DND-41 (cell line): ENCODE results near the gene FIGNL2.

Source experiments
- ATAC-seq: fragments of 200-7000 bp; cut with Tn5 transposase; 3 replicates; pipeline ENCODE4 v1.9.1; 2021; ENCODE audit warnings: low read depth; ENCODE audit not compliant: insufficient read depth
- DNase-seq: peaks from one replicate; pipeline ENCODE4 v3.0.0-alpha.2; 2020
- H2AFZ ChIP-seq: 2 replicates; pipeline ENCODE4 v1.6.0; 2012; ENCODE audit warnings: low read depth, low read length
- H3K27ac ChIP-seq: 2 replicates; pipeline ENCODE4 v1.5.1; 2012; ENCODE audit warnings: low read length, inconsistent platforms
- H3K27me3 ChIP-seq: fragments of 200-600 bp; sonication (generic); 2 replicates; pipeline ENCODE4 v1.6.0; 2012; ENCODE audit warnings: low read length, mild to moderate bottlenecking, inconsistent platforms; ENCODE audit not compliant: insufficient read depth, poor library complexity
- H3K36me3 ChIP-seq: 2 replicates; pipeline ENCODE4 v1.5.1; 2012; ENCODE audit warnings: low read length, inconsistent platforms; ENCODE audit not compliant: insufficient read depth
- H3K4me1 ChIP-seq: 2 replicates; pipeline ENCODE4 v1.5.1; 2012; ENCODE audit warnings: mild to moderate bottlenecking, low read length; ENCODE audit not compliant: insufficient read depth
- H3K4me2 ChIP-seq: 2 replicates; pipeline ENCODE4 v1.6.0; 2012; ENCODE audit warnings: mild to moderate bottlenecking, moderate library complexity, low read length, inconsistent platforms; ENCODE audit not compliant: insufficient read depth
- H3K4me3 ChIP-seq, 2 experiments: fragments of 200-600 bp in 1 of 2; shearing (Covaris generic) in 1 of 2; 2 replicates each; pipeline ENCODE4 v1.5.1; 2012 to 2016; ENCODE audit warnings: inconsistent platforms in 2 of 2, low read length in 2 of 2, mild to moderate bottlenecking in 2 of 2, low read depth in 1 of 2, moderate library complexity in 1 of 2
- H3K79me2 ChIP-seq: 2 replicates; pipeline ENCODE4 v1.6.0; 2012; ENCODE audit warnings: low read length, inconsistent platforms; ENCODE audit not compliant: insufficient read depth
- H3K9ac ChIP-seq: 2 replicates; pipeline ENCODE4 v1.6.0; 2012; ENCODE audit warnings: low read depth, mild to moderate bottlenecking, inconsistent platforms, low read length, moderate library complexity
- H3K9me3 ChIP-seq: 2 replicates; pipeline ENCODE4 v1.5.1; 2012; ENCODE audit warnings: low read length, moderate library complexity, mild to moderate bottlenecking, inconsistent platforms; ENCODE audit not compliant: insufficient read depth, severe bottlenecking
- H4K20me1 ChIP-seq: 2 replicates; pipeline ENCODE4 v1.6.0; 2012; ENCODE audit warnings: low read length; ENCODE audit not compliant: insufficient read depth
- CTCF ChIP-seq: IDR thresholded peaks from 2 replicates; pipeline ENCODE4 v1.5.1; 2012; ENCODE audit warnings: borderline replicate concordance, low read length, moderate library complexity, mild to moderate bottlenecking; ENCODE audit not compliant: poor library complexity, severe bottlenecking; ENCODE audit errors: extremely low read depth
- EZH2 ChIP-seq: IDR thresholded peaks from 3 replicates; pipeline ENCODE4 v1.6.1; 2012; ENCODE audit warnings: borderline replicate concordance, low read depth, mild to moderate bottlenecking, moderate library complexity, low read length, inconsistent platforms; ENCODE audit not compliant: severe bottlenecking

Gene FIGNL2

GRCh38 chr12:51852404-51853137 is 4.1 kb upstream of the FIGNL2 start:
- H3K36me3 ChIP-seq, result no peaks in the 10 kb centered on the region
- no peaks in the 10 kb centered on the region for H3K79me2 ChIP-seq
- no peak overlapping the region for H2AFZ ChIP-seq
- H3K27me3 ChIP-seq, result peaks cover 4% of the 10 kb centered on the region
- H3K4me2 ChIP-seq, result no peak overlapping the region
- H3K4me1 ChIP-seq, result no peaks in the 10 kb centered on the region
- no peaks in the 10 kb centered on the region for H4K20me1 ChIP-seq
- no peak overlapping the region for H3K9ac ChIP-seq
- ATAC-seq (no peak), DNase-seq (no peak)
- H3K4me3 ChIP-seq, result no peak overlapping the region
- H3K27ac ChIP-seq, result no peak overlapping the region
- TF ChIP-seq CTCF (no peak), EZH2 (no peak)
- H3K9me3 ChIP-seq, result no peaks in the 10 kb centered on the region

- Histone ChIP-seq H3K79me2 (no peaks in the 10 kb centered on the region), H3K9me3 (no peaks in the 10 kb centered on the region), H2AFZ (no peak overlapping the region), H3K4me1 (peaks cover 7% of the 10 kb centered on the region), H4K20me1 (no peaks in the 10 kb centered on the region), H3K36me3 (no peaks in the 10 kb centered on the region), H3K9ac (no peak overlapping the region), H3K27ac (no peak overlapping the region), H3K27me3 (peaks cover 4% of the 10 kb centered on the region), H3K4me2 (no peak overlapping the region), H3K4me3 (no peak overlapping the region)
- TF ChIP-seq CTCF (no peak), EZH2 (no peak)
- ATAC-seq (no peak), DNase-seq (no peak)
Observed at GRCh38 chr12:51851413-51852124, 3.1 kb upstream of the FIGNL2 start.

GRCh38 chr12:51850965-51851299 is 2.4 kb upstream of the FIGNL2 start:
- no peak for DNase-seq
- H3K79me2 ChIP-seq, result no peaks in the 10 kb centered on the region
- no peak for ATAC-seq
- peaks cover 10% of the 10 kb centered on the region for H3K4me1 ChIP-seq
- TF ChIP-seq CTCF, result no peak
- no peak for TF ChIP-seq EZH2
- no peaks in the 10 kb centered on the region for H3K36me3 ChIP-seq
- H3K27ac ChIP-seq, result no peak overlapping the region
- peaks cover 8% of the 10 kb centered on the region for H3K27me3 ChIP-seq
- H3K4me2 ChIP-seq, result no peak overlapping the region
- no peak overlapping the region for H3K9ac ChIP-seq
- no peak overlapping the region for H3K4me3 ChIP-seq
- no peaks in the 10 kb centered on the region for H3K9me3 ChIP-seq
- no peak overlapping the region for H2AFZ ChIP-seq
- no peaks in the 10 kb centered on the region for H4K20me1 ChIP-seq
